Upper lobe of right lung (tissue), 1 donor: ENCODE data around the gene RBMX. TPM values are rescaled to one million over a fixed set of nuclear protein-coding genes. Genes with fewer than 3 reads are reported as not detected.

ENCODE experiments used
- ATAC-seq: fragments of 200-7000 bp; cut with Tn5 transposase; one replicate; pipeline ENCODE4 v1.9.1; 2020; ENCODE audit warnings: mild to moderate bottlenecking, moderate library complexity
- DNase-seq: peaks from one replicate; pipeline ENCODE4 v3.0.0-alpha.2; 2020
- H3K27ac ChIP-seq: fragments of 200-600 bp; one replicate; pipeline ENCODE4 v1.8.0; 2022
- H3K27me3 ChIP-seq: fragments of 200-600 bp; one replicate; pipeline ENCODE4 v1.8.0; 2022; ENCODE audit warnings: mild to moderate bottlenecking
- H3K36me3 ChIP-seq: fragments of 200-600 bp; one replicate; pipeline ENCODE4 v1.8.0; 2022
- H3K4me1 ChIP-seq: fragments of 200-600 bp; one replicate; pipeline ENCODE4 v1.8.0; 2022
- H3K4me3 ChIP-seq: fragments of 200-600 bp; one replicate; pipeline ENCODE4 v1.8.0; 2022; ENCODE audit warnings: mild to moderate bottlenecking
- H3K9me3 ChIP-seq: fragments of 200-600 bp; one replicate; pipeline ENCODE4 v1.8.0; 2022
- intact Hi-C: fragments of 100-400 bp; cut with DNase I; formaldehyde crosslinking; loops from one replicate; pipeline ENCODE4 v1.11.0; 2022
- total RNA-seq: library from RNA; stranded (reverse); fragmentation: NEBNext Ultra II Directional; extraction: Animal tissue kit (Norgen Biotek cat#: 25700); gene quantifications from one replicate; pipeline ENCODE4 v1.2.1, GENCODE V29; 2021
- TF ChIP-seq, protein P1 (sequence below): fragments of 200-600 bp; IDR thresholded peaks from one replicate; pipeline ENCODE4 v1.8.0; 2022; ENCODE audit warnings: antibody characterized with exemption
- donor health status: DM: no; HTN: yes; CAD: no; lungs with severe emphysema.

The RBMX gene
- total RNA-seq, 1 donor from 2014 or later = 114 TPM

DNA sequence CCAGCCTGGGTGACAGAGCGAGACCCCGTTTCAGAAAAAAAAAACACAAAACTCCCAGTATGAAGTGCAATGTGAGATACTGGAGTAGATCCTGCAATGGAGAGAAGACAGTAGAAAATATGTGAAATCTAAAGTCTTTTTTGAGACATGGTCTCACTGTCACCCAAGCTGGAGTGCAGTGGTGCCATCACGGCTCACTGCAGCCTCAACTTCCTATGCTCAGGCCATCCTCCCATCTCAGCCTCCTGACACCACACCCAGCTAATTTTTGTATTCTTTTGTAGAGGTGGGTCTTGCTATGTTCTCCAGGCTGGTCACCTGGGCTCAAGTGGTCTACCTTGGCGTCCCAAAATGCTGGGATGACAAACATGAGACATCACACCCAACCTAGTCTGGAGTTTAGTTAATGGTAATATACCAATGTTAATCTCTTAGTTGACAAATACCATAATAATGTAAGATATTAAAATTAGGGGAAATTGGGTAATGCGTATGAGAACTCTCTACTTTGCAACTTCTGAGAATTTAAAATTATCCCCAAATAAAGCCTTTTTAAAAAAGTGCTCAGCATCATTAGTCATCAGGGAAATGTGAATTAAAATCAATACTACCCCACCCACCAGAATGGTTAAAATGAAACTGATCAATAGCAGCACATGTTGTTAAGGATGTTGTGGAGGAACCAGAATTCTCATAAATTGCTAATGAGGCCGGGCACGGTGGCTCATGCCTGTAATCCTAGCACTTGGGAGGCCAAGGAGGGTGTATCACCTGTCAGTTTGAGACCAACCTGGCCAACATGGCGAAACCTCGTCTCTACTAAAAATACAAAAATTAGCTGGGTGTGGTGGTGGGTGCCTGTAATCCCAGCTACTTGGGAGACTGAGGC, 15.0 kb downstream of the RBMX start:
- Histone ChIP-seq H3K27ac (no peak overlapping the region), H3K9me3 (no peaks in the 10 kb centered on the region), H3K4me1 (peaks cover 5% of the 10 kb centered on the region), H3K36me3 (peaks cover 40% of the 10 kb centered on the region), H3K27me3 (no peaks in the 10 kb centered on the region), H3K4me3 (no peak overlapping the region)
- intact Hi-C loops = no loop called here
- ATAC-seq = no peak
- no peak for DNase-seq
- TF ChIP-seq, protein P1, sequence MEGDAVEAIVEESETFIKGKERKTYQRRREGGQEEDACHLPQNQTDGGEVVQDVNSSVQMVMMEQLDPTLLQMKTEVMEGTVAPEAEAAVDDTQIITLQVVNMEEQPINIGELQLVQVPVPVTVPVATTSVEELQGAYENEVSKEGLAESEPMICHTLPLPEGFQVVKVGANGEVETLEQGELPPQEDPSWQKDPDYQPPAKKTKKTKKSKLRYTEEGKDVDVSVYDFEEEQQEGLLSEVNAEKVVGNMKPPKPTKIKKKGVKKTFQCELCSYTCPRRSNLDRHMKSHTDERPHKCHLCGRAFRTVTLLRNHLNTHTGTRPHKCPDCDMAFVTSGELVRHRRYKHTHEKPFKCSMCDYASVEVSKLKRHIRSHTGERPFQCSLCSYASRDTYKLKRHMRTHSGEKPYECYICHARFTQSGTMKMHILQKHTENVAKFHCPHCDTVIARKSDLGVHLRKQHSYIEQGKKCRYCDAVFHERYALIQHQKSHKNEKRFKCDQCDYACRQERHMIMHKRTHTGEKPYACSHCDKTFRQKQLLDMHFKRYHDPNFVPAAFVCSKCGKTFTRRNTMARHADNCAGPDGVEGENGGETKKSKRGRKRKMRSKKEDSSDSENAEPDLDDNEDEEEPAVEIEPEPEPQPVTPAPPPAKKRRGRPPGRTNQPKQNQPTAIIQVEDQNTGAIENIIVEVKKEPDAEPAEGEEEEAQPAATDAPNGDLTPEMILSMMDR = no peak

DNA sequence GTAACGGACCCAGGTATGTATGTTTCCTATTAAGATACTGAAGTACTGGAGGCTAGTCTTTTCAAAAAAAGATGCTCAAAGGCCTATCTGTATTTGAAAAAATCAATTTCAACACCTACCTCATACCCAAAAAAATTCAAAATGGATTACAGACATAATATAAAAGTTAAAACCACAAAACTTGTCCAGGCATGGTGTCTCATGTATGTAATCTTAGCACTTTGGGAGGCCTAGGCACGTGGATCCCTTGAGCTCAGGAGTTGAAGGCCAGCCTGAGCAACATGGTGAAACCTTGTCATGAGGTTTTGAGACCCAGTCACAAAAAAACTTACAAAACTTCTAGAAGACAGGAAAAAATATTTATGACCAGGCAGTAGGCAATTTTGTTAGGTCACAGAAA, 16.7 kb downstream of the RBMX start:
- no peak for ATAC-seq
- Histone ChIP-seq H3K36me3 (peaks cover 23% of the 10 kb centered on the region), H3K4me1 (no peaks in the 10 kb centered on the region), H3K9me3 (no peaks in the 10 kb centered on the region), H3K4me3 (no peak overlapping the region), H3K27ac (no peak overlapping the region), H3K27me3 (no peaks in the 10 kb centered on the region)
- TF ChIP-seq, protein P1 = no peak
- intact Hi-C loops = no loop called here
- no peak for DNase-seq

DNA sequence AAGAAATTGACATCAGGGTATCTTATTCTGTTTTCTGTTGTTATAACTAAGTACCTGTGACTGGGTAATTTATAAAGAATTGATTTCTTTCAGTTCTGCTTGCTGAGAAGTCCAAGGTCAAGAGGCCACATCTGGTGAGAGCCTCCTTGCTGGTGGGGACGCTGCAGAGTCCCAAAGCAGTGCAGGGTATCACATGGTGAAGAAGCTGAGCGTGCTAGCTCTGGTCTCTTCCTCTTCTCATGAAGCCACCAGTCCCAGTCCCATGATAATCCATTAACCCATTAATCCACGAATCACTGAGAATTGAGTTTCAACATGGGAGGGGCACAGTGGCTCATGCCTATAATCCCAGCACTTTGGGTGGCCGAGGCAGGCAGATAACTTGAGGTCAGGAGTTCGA, 18.0 kb downstream of the RBMX start:
- Histone ChIP-seq H3K4me1 (no peaks in the 10 kb centered on the region), H3K36me3 (peaks cover 18% of the 10 kb centered on the region), H3K27me3 (no peaks in the 10 kb centered on the region), H3K27ac (no peak overlapping the region), H3K4me3 (no peak overlapping the region), H3K9me3 (no peaks in the 10 kb centered on the region)
- DNase-seq (no peak), ATAC-seq (no peak)
- intact Hi-C loops = no loop called here
- TF ChIP-seq, protein P1 = no peak

DNA sequence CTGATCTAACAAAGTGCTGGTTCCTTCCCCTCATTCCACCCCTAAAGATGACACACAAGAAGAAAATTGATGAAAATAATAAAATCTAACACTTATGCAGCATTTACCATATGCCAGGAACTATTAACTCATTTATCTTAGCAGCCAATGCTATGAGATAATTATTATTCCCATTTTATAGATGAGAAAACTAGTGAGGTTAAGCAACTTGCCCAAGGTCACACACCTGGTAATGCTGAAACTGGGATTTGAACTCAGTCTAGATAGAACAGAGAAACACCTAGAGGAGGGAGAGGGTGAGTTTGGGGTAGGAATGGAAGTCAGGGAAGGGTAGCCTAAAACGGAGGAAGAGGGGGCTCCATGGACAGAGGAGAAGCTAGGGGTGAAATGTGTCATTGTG, 18.6 kb downstream of the RBMX start:
- peaks cover 18% of the 10 kb centered on the region for H3K36me3 ChIP-seq
- H3K4me1 ChIP-seq = no peaks in the 10 kb centered on the region
- intact Hi-C loops = no loop called here
- no peak overlapping the region for H3K27ac ChIP-seq
- no peaks in the 10 kb centered on the region for H3K27me3 ChIP-seq
- ATAC-seq (no peak), DNase-seq (no peak)
- TF ChIP-seq, protein P1 = no peak
- no peaks in the 10 kb centered on the region for H3K9me3 ChIP-seq
- no peak overlapping the region for H3K4me3 ChIP-seq

GRCh38 chrX:136858007-136858756, 22.3 kb downstream of the RBMX start:
- no peak for DNase-seq
- TF ChIP-seq, protein P1 = no peak
- Histone ChIP-seq H3K4me3 (no peak overlapping the region), H3K4me1 (no peaks in the 10 kb centered on the region), H3K36me3 (peaks cover 11% of the 10 kb centered on the region), H3K27ac (no peak overlapping the region), H3K27me3 (no peaks in the 10 kb centered on the region), H3K9me3 (no peaks in the 10 kb centered on the region)
- intact Hi-C loops = no loop called here
- ATAC-seq = no peak
